GM21529 (cell line): Measurements from ENCODE around the gene IFFO2.

ENCODE experiments used
- ATAC-seq: cut with Tn5 transposase; IDR thresholded peaks from one replicate; pipeline ENCODE4 v1.9.1; 2021; ENCODE audit not compliant: unreplicated experiment

The IFFO2 gene

GRCh38 chr1:18938008-18938706, 18.3 kb downstream of the IFFO2 start:
- ATAC-seq: no peak

- ATAC-seq: no peak
Observed at GRCh38 chr1:18937539-18937938, 18.9 kb downstream of the IFFO2 start.

- ATAC-seq: no peak
Observed at GRCh38 chr1:18936814-18937481, 19.5 kb downstream of the IFFO2 start.

- no peak for ATAC-seq
Observed at GRCh38 chr1:18936471-18936813, 20.0 kb downstream of the IFFO2 start.

GRCh38 chr1:18934205-18935000, 22.1 kb downstream of the IFFO2 start:
- no peak for ATAC-seq

- no peak for ATAC-seq
Observed at GRCh38 chr1:18932879-18933278, 23.6 kb downstream of the IFFO2 start.

GRCh38 chr1:18932387-18932786, 24.1 kb downstream of the IFFO2 start:
- ATAC-seq: no peak

- ATAC-seq: no peak
Observed at GRCh38 chr1:18931730-18932129, 24.7 kb downstream of the IFFO2 start.

GRCh38 chr1:18929686-18930085, 26.8 kb downstream of the IFFO2 start:
- ATAC-seq: no peak

- ATAC-seq: no peak
Observed at GRCh38 chr1:18928985-18929384, 27.5 kb downstream of the IFFO2 start.

GRCh38 chr1:18928406-18928805, 28.1 kb downstream of the IFFO2 start:
- no peak for ATAC-seq

GRCh38 chr1:18927654-18928272, 28.7 kb downstream of the IFFO2 start:
- peak; percentile 47 for ATAC-seq

- ATAC-seq: peak; percentile 13
Observed at GRCh38 chr1:18927082-18927653, 29.3 kb downstream of the IFFO2 start.

GRCh38 chr1:18926315-18927081, 30.0 kb downstream of the IFFO2 start:
- peak; percentile 71 for ATAC-seq

GRCh38 chr1:18925279-18925678, 31.2 kb downstream of the IFFO2 start:
- ATAC-seq: no peak

GRCh38 chr1:18924221-18924691, 32.2 kb downstream of the IFFO2 start:
- ATAC-seq: no peak

GRCh38 chr1:18923756-18924211, 32.7 kb downstream of the IFFO2 start:
- ATAC-seq: no peak

GRCh38 chr1:18922848-18923755, 33.4 kb downstream of the IFFO2 start:
- ATAC-seq: no peak

- no peak for ATAC-seq
Observed at GRCh38 chr1:18922319-18922726, 34.2 kb downstream of the IFFO2 start.
